A549 (cell line): Measurements from ENCODE around the gene HRH3. TPM values are rescaled to one million over a fixed set of nuclear protein-coding genes. Genes with fewer than 3 reads are reported as not detected.

Experiments used
- ATAC-seq, 2 experiments: fragments of 200-7000 bp in 1 of 2; fragments of >200 bp in 1 of 2; cut with Nextera tagmentation in 1 of 2; cut with Tn5 transposase in 1 of 2; 3 replicates each; pipeline versions ENCODE4 v1.8.0 to v1.9.1; 2018 to 2020; ENCODE audit warnings: mild to moderate bottlenecking in 1 of 2, moderate library complexity in 1 of 2
- CTCF ChIA-PET: fragments of 300-600 bp; sonication (Branson Sonifier 250); formaldehyde crosslinking; extraction: SDS; loops from one replicate; lab custom pipeline; 2021; ENCODE audit warnings: antibody characterized with exemption, inconsistent platforms; lab: Yijun Ruan, JAX
- POLR2A ChIA-PET: fragments of 350-600 bp; formaldehyde crosslinking; extraction: SDS; loops from one replicate; lab custom pipeline; 2021; ENCODE audit warnings: antibody characterized with exemption, inconsistent platforms; lab: Yijun Ruan, JAX
- DNase-seq, 2 experiments: peaks; one replicate each; pipeline versions ENCODE4 v3.0.0 to v3.0.0-alpha.2; 2011 to 2016; ENCODE audit warnings: low read depth in 1 of 2, low spot score in 1 of 2
- FAIRE-seq: peaks from 2 replicates; lab custom pipeline; 2011; peaks lifted over from hg19 to GRCh38; lab: Jason Lieb, UNC
- H3K27ac ChIP-seq, 2 experiments: fragments of >200 bp; sonication (Bioruptor Twin); formaldehyde crosslinking; 3 replicates each; pipeline ENCODE4 v1.5.1; 2016 to 2017
- H3K4me1 ChIP-seq: fragments of >200 bp; sonication (Bioruptor Twin); formaldehyde crosslinking; 3 replicates; pipeline ENCODE4 v1.6.1; 2016
- H3K4me2 ChIP-seq: fragments of >200 bp; sonication (Bioruptor Twin); formaldehyde crosslinking; 3 replicates; pipeline ENCODE4 v1.6.1; 2016
- H3K4me3 ChIP-seq: fragments of >200 bp; sonication (Bioruptor Twin); formaldehyde crosslinking; 3 replicates; pipeline ENCODE4 v1.5.1; 2016
- H3K9me3 ChIP-seq: fragments of >200 bp; sonication (Bioruptor Twin); formaldehyde crosslinking; 3 replicates; pipeline ENCODE4 v1.6.1; 2016
- ATOH8 ChIP-seq: fragments of 250-450 bp; sonication (Bioruptor Pico); IDR thresholded peaks from 2 replicates; pipeline ENCODE4 v1.5.0; 2020; ENCODE audit warnings: low read depth, mild to moderate bottlenecking, moderate library complexity
- BHLHE40 ChIP-seq: IDR thresholded peaks from 2 replicates; pipeline ENCODE4 v1.6.1; 2012; ENCODE audit warnings: low read depth, low read length, inconsistent platforms
- CHD4 ChIP-seq: fragments of 200-600 bp; sonication (generic); IDR thresholded peaks from 2 replicates; pipeline ENCODE4 v1.6.1; 2016; ENCODE audit warnings: antibody characterized with exemption, mild to moderate bottlenecking, borderline replicate concordance
- E2F6 ChIP-seq: IDR thresholded peaks from 2 replicates; pipeline ENCODE4 v1.6.1; 2012; ENCODE audit warnings: low read depth, borderline replicate concordance
- EHF ChIP-seq: fragments of 250-450 bp; sonication (Bioruptor Pico); IDR thresholded peaks from 2 replicates; pipeline ENCODE4 v1.5.0; 2020; ENCODE audit warnings: mild to moderate bottlenecking
- EP300 ChIP-seq, 2 experiments: fragments of >200 bp; sonication (Bioruptor Twin); formaldehyde crosslinking; IDR thresholded peaks; 2 replicates in 1 of 2; 3 replicates in 1 of 2; pipeline ENCODE4 v1.6.1; 2016 to 2017
- FOSB ChIP-seq: fragments of 250-450 bp; sonication (Bioruptor Pico); IDR thresholded peaks from 2 replicates; pipeline ENCODE4 v1.5.0; 2020; ENCODE audit warnings: mild to moderate bottlenecking, moderate library complexity
- FOXS1 ChIP-seq: fragments of 250-450 bp; sonication (Bioruptor Pico); IDR thresholded peaks from 2 replicates; pipeline ENCODE4 v1.5.0; 2020; ENCODE audit warnings: mild to moderate bottlenecking, moderate library complexity
- HDAC2 ChIP-seq: fragments of 200-600 bp; sonication (generic); IDR thresholded peaks from 2 replicates; pipeline ENCODE4 v1.6.1; 2016
- HES2 ChIP-seq: fragments of >200 bp; sonication (Bioruptor Twin); formaldehyde crosslinking; IDR thresholded peaks from 2 replicates; pipeline ENCODE4 v1.6.1; 2016
- HMGXB4 ChIP-seq: fragments of 250-450 bp; sonication (Bioruptor Pico); IDR thresholded peaks from 2 replicates; pipeline ENCODE4 v1.5.0; 2021; ENCODE audit warnings: mild to moderate bottlenecking, moderate library complexity, borderline replicate concordance
- HOXB13 ChIP-seq: fragments of 250-450 bp; sonication (Bioruptor Pico); IDR thresholded peaks from 2 replicates; pipeline ENCODE4 v1.5.0; 2020; ENCODE audit warnings: low read depth, mild to moderate bottlenecking, moderate library complexity
- HOXB5 ChIP-seq: fragments of 250-450 bp; sonication (Bioruptor Pico); IDR thresholded peaks from 2 replicates; pipeline ENCODE4 v1.5.0; 2020; ENCODE audit warnings: mild to moderate bottlenecking, moderate library complexity
- JUNB ChIP-seq: fragments of >200 bp; sonication (Bioruptor Twin); formaldehyde crosslinking; IDR thresholded peaks from 2 replicates; pipeline ENCODE4 v1.6.1; 2016
- MAX ChIP-seq: IDR thresholded peaks from 2 replicates; pipeline ENCODE4 v1.6.1; 2012
- NPAS2 ChIP-seq: fragments of 250-450 bp; sonication (Bioruptor Pico); IDR thresholded peaks from 2 replicates; pipeline ENCODE4 v1.8.0; 2022; ENCODE audit warnings: mild to moderate bottlenecking, moderate library complexity, borderline replicate concordance
- PBX3 ChIP-seq: IDR thresholded peaks from 2 replicates; pipeline ENCODE4 v1.6.1; 2012
- PHF8 ChIP-seq: fragments of 200-600 bp; sonication (generic); IDR thresholded peaks from 2 replicates; pipeline ENCODE4 v1.6.1; 2016; ENCODE audit warnings: low read depth, mild to moderate bottlenecking, antibody characterized with exemption, moderate library complexity, borderline replicate concordance
- POLR2AphosphoS2 ChIP-seq: conservative IDR thresholded peaks from 2 replicates; pipeline ENCODE4 v1.6.1; 2012; ENCODE audit warnings: low read length, improper control_type of control experiment, inconsistent platforms
- RCOR1 ChIP-seq: fragments of 150-350 bp; IDR thresholded peaks from 2 replicates; pipeline ENCODE4 v1.6.1; 2014; ENCODE audit warnings: antibody characterized with exemption, low read length, low read depth
- REST ChIP-seq: fragments of 200-600 bp; sonication (generic); IDR thresholded peaks from 2 replicates; pipeline ENCODE4 v1.6.1; 2016; ENCODE audit warnings: antibody characterized with exemption, mild to moderate bottlenecking, moderate library complexity
- RFX5 ChIP-seq: fragments of 450-650 bp; IDR thresholded peaks from 2 replicates; pipeline ENCODE4 v1.7.1; 2014; ENCODE audit warnings: antibody characterized with exemption, mild to moderate bottlenecking, moderate library complexity
- SMC3 ChIP-seq: fragments of >200 bp; sonication (Bioruptor Twin); formaldehyde crosslinking; IDR thresholded peaks from 3 replicates; pipeline ENCODE4 v1.6.1; 2018; ENCODE audit warnings: inconsistent platforms
- TFCP2L1 ChIP-seq: fragments of 250-450 bp; sonication (Bioruptor Pico); IDR thresholded peaks from 2 replicates; pipeline ENCODE4 v1.5.0; 2021; ENCODE audit warnings: mild to moderate bottlenecking
- TP53 ChIP-seq: fragments of 250-450 bp; sonication (Bioruptor Pico); IDR thresholded peaks from 2 replicates; pipeline ENCODE4 v1.5.0; 2021; ENCODE audit warnings: mild to moderate bottlenecking, moderate library complexity
- WGBS: methylation state at CpG from one replicate; pipeline ENCODE4 v1.1.6; 2017; ENCODE audit errors: missing lambda C conversion rate; 5-methylcytosine and 5-hydroxymethylcytosine counted together
- polyA plus RNA-seq, 4 experiments: library from polyadenylated mRNA; depleted of rRNA in 3 of 4; stranded (reverse); fragments of >200 nt; fragmentation: RNase III in 1 of 4; extraction: RNeasy Plus Mini Kit Qiagen cat#74134 plus additional on column Dnase treatment in 1 of 4; gene quantifications; 2 replicates in 3 of 4; 3 replicates in 1 of 4; pipeline ENCODE4 v1.2.3, GENCODE V29; 2011 to 2017

HRH3 gene
- polyA plus RNA-seq, 2 of the 4 experiments (the other 2 are of a cell fraction) = not detected

GRCh38 chr20:62172666-62173065, 47.4 kb downstream of the HRH3 start:
- no peak for FAIRE-seq
- POLR2A ChIA-PET = no interaction called here
- Histone ChIP-seq H3K4me3 (no peak overlapping the region), H3K27ac (no peak overlapping the region), H3K9me3 (no peaks in the 10 kb centered on the region)
- 87% methylated on average over 11 of the region's 18 CpGs for WGBS
- TF ChIP-seq RFX5 (no peak), POLR2AphosphoS2 (no peak), JUNB (no peak)
- TF ChIP-seq, all 56 proteins: peak for 0
- CTCF ChIA-PET = interaction anchor here (0.5 to 1.5 kb wide), 4 partner anchors 15 to 618 kb away, joined by 3 to 6 read pairs (median 4); no protein-coding TSS in a partner anchor
- ATAC-seq = no peak
- no peak overlapping the region for H3K4me2 ChIP-seq
- DNase-seq = no peak
- no peaks in the 10 kb centered on the region for H3K4me1 ChIP-seq

- TF ChIP-seq EHF = no peak
- TF ChIP-seq RCOR1 = no peak
- TF ChIP-seq TP53 (CRISPR knock-in tag) = no peak
- no peak for TF ChIP-seq FOSB (CRISPR knock-in tag)
- no peak for TF ChIP-seq HOXB13 (CRISPR knock-in tag)
- no peak for TF ChIP-seq ATOH8 (CRISPR knock-in tag)
- no peak for TF ChIP-seq PBX3
- TF ChIP-seq HDAC2 = no peak
- TF ChIP-seq SMC3 = no peak
- TF ChIP-seq HES2 = no peak
- no peak for TF ChIP-seq NPAS2
- TF ChIP-seq EP300 (IDR thresholded peaks at IDR 0.05) = no peak
- no peak for TF ChIP-seq BHLHE40
- no peak for TF ChIP-seq HMGXB4 (CRISPR knock-in tag)
- ATAC-seq (no peak), FAIRE-seq (no peak), DNase-seq (no peak)
- ChIA-PET CTCF (interaction anchor here (0.7 to 1.5 kb wide), 4 partner anchors 9 to 108 kb away, joined by 3 to 6 read pairs (median 4); no protein-coding TSS in a partner anchor), POLR2A (no interaction called here)
- no peaks in the 10 kb centered on the region for H3K4me1 ChIP-seq
- no peak overlapping the region for H3K27ac ChIP-seq
- 88% methylated on average over 8 of the region's 8 CpGs for WGBS
- no peak overlapping the region for H3K4me3 ChIP-seq
- no peaks in the 10 kb centered on the region for H3K9me3 ChIP-seq
- no peak overlapping the region for H3K4me2 ChIP-seq
Measured at GRCh38 chr20:62171245-62171644, 48.8 kb downstream of the HRH3 start.

- DNase-seq = no peak
- Histone ChIP-seq H3K4me3 (no peak overlapping the region), H3K27ac (no peak overlapping the region), H3K4me2 (no peak overlapping the region), H3K4me1 (no peaks in the 10 kb centered on the region), H3K9me3 (no peaks in the 10 kb centered on the region)
- ChIA-PET POLR2A (no interaction called here), CTCF (interaction anchor here (0.7 to 1.3 kb wide), 4 partner anchors 9 to 166 kb away, joined by 3 to 4 read pairs (median 3); no protein-coding TSS in a partner anchor)
- ATAC-seq = no peak
- 91% methylated on average over 9 of the region's 9 CpGs for WGBS
- FAIRE-seq = no peak
- TF ChIP-seq PHF8 (no peak), NPAS2 (no peak), HOXB5 (no peak), E2F6 (no peak), ATOH8 (CRISPR knock-in tag) (no peak), BHLHE40 (no peak), FOSB (CRISPR knock-in tag) (no peak), TFCP2L1 (no peak), CHD4 (no peak), REST (no peak), FOXS1 (CRISPR knock-in tag) (no peak), MAX (no peak)
Measured at GRCh38 chr20:62170536-62170935, 49.5 kb downstream of the HRH3 start.
